Pulmonary artery endothelial cell (primary cell): ENCODE data around the gene PAM16. TPM values are rescaled to one million over a fixed set of nuclear protein-coding genes. Genes with fewer than 3 reads are reported as not detected.
"Not testable (repeated sequence)": the region's sequence is repeated elsewhere in the genome, so short reads cannot be mapped to it uniquely, and the experiment has no call there.

Source experiments
- DNase-seq: peaks from one replicate; pipeline ENCODE4 v3.0.0-alpha.2; 2011; ENCODE audit warnings: low read depth, low spot score
- total RNA-seq: library from RNA; depleted of rRNA; stranded (reverse); fragments of >200 nt; gene quantifications from 2 replicates; pipeline ENCODE4 v1.2.3, GENCODE V29; 2014

Gene PAM16
- total RNA-seq, 1 donor from 2014 or later, result 26.4 TPM

DNA sequence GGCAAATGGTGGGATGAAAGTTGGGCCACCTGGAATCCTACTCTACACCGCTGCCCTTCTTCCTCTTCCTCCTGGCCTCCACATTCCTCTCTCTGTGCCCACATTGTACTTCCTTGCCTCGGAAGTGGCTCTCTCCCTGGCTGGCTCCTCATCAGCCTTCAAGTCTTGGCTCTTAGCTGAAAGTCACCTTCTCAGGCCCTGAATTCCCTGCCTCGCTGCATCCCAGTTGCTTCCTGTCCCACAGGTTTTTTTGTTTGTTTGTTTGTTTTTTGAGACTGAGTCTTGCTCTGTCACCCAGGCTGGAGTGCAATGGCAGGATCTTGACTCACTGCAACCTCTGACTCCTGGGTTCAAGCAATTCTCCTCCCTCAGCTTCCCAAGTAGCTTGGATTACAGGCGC lies 2.6 kb upstream of the PAM16 start:
- no peak for DNase-seq

DNA sequence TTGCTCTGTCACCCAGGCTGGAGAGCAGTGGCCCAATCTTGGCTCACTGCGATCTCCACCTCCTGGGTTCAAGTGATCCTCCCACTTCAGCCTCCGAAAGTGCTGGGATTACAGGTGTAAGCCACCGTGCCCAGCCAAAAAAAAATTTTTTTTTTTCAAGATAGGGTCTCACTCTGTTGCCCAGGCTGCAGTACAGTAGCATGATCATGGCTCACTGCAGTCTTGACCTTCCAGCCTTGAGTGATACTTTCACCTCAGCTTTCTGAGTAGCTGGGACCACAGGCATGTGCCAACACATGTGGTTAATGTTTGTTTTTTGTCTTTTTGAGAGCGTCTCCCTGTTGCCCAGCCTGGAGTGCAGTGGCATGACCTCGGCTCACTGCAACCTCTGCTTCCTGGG lies 1.7 kb upstream of the PAM16 start:
- DNase-seq, result no peak

DNA sequence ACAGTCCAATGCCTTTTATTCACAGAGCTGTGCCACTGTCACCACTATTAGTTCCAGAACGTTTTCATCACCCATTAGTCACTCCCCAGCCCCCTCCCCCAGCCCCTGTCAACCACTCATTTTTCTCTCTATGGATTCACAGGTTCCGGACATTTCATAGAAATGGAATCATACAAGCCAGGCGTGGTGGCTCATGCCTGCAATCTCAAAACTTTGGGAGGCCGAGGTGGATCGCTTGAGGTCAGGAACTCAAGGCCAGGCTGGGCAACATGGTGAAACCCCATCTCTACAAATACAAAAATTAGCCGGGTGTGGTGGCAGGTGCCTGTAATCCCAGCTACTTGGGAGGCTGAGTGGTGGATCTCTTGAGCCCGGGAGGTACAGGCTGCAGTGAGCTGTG lies 759 bp upstream of the PAM16 start:
- DNase-seq, result no peak

DNA sequence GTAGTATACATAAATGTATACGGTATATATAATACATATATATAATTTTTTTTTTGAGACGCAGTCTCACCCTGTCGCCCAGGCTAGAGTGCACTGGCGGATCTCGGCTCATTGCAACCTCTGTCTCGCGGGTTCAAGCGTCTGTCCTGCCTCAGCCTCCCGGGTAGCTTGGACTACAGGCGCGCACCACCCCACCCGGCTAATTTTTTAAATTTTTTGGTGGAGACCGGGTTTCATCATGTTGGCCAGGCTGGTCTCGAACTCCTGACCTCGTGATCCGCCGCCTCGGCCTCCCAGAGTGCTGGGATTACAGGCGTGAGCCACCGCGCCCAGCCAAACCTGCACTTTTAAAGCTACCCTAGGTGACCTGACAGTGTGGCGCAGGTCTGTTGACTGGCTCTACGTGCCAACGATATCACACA lies 745 bp downstream of the PAM16 start:
- no peak for DNase-seq

DNA sequence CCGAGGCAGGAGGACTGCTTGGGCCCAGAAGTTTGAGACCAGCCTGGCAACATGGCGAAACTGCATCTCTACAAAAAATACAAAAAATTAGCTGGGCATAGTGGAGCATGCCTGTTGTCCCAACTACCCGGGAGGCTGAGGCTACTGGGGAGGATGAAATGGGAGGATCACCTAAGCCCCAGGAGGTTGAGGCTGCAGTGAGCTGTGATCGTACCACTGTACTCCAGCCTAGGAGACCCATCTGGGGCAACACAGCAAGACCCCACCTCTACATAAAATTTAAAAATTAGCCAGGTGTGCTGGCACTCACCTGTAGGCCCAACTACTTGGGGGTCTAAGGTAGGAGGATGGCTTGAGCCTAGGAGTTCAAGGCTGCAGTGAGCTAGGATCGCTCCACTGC lies 1.8 kb downstream of the PAM16 start:
- DNase-seq, result no peak

DNA sequence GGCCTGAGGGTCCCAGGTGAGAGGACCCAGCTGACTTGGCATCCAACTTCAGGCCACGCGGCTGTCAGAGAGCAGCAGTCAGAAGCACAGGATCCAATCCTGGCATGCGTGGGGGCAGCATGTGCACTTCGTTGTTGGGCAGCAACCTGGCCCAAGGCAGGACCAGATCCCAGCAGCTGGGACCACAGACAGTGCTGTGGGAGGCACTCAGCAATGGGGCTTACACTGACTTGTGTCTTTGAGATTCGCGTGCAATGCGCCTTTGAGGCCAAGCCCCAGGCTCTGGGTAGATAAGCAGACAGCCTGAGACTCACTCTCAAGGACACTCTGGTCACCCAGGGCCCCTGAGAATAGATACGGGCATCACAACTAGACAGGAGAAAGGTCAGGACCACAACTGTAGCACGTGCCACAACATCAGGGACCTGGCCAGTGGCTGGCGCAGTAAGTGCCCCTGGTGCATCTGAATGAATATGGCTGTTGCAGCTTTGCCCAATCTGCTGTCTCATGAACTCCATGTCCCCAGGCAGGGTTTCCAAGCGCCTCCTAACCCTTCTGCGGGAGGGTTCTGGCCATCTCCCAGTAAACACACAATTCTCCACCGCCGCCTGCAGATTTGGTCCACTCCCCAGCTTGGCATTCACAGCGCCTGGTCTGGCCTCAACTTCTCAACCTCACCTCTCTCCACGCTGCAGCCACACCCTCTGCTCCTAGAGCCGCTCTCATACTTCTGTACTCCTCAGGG lies 3.2 kb downstream of the PAM16 start:
- DNase-seq, result no peak

DNA sequence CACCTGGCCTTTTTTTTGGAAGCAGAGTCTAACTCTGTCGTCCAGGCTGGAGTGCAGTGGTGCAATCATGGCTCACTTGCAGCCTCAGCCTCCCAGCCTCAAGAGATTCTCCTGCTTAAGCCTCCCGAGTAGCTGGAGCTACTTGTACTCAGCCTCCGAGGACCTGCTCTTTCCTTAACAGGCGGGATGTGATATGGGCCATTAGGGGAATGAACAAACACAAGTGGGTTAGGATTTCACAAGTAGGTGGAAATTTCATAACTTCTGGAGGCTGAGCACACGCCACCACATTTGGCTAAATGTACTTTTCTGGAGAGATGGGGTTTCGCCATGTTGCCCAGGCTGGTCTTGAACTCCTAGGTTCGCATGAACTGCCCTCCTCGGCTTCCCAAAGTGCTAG lies 4.1 kb downstream of the PAM16 start:
- DNase-seq, result no peak

DNA sequence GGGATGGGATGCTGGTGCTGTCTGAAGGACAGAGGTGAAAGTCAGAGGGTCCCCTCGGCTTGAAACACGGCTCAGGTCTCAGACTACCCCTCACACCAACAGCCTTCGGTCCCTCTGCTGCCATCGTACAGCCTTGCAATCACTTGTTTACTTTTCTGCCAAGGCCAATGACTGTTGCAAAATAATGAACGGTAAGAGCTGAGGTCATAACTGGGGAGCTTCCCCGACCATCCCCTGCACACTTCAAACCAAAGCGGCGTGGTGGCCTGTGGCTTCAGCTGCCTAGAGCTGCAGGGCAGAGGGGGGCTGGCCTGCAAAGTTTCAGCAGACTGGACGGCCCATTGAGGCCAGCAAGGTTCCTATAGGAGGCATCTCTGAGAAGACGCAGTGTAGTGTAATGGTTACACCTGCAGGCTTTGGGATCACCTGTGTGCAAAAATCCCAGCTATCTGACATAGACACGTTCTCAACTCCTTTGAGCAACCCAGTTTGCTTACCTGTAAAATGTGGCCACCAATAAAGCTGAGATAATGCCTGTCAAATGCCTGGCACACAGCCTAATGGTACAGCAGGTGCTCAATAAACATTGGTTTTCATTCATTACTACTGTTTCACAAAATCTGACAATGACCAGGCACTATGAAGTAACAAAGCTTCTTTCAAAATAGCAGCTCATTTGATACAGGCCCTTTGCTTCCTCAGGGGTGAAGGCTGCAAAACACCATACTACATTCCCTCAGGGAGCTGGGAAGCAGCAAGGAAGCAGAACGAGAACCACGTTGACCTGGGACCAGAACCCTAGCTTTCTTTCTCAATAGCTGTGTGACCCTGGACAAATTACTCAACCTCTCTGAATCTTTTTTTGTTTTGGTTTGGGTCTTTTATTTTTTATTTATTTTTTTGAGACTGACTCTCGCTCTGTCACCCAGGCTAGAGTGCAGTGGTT lies 5.0 kb downstream of the PAM16 start:
- no peak for DNase-seq

DNA sequence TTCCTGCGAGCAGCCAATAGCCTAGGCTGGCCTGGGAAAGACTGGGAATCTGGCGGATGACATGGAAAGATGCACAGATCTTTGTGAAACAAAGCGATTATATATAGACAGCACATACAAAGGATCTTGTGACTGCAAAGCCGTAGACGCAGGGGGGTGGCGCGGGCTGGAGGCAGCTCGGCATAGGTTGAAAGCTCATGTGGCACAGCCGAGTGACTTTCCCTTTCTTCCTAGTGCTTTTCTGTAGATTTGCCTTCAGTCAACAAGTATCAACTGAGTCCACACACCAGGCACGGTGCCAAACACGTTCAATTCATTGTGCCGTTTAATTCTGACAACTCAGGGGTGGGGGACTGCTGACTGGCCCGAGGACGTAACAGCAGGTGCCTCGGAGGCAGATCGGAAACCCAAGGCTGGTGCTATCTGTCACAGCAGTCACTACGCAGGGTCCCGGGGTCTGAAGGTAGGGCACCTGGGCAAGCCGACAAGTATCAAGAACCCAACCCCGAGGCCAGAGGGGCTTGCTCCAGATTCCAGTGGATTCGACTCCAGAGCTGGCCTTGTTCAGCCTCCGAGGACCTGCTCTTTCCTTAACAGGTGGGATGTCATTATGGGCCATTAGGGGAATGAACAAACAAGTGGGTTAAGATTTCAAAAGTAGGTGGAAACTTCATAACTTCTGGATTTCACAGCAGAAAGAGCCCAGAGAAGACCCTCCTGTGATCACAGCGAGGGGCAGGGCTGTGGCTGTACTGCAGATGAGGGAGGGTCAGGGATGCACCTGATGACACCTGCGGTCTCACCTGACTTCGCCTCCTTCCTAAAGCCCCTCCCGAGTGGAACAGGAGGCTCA lies 5.9 kb downstream of the PAM16 start:
- DNase-seq, result no peak

DNA sequence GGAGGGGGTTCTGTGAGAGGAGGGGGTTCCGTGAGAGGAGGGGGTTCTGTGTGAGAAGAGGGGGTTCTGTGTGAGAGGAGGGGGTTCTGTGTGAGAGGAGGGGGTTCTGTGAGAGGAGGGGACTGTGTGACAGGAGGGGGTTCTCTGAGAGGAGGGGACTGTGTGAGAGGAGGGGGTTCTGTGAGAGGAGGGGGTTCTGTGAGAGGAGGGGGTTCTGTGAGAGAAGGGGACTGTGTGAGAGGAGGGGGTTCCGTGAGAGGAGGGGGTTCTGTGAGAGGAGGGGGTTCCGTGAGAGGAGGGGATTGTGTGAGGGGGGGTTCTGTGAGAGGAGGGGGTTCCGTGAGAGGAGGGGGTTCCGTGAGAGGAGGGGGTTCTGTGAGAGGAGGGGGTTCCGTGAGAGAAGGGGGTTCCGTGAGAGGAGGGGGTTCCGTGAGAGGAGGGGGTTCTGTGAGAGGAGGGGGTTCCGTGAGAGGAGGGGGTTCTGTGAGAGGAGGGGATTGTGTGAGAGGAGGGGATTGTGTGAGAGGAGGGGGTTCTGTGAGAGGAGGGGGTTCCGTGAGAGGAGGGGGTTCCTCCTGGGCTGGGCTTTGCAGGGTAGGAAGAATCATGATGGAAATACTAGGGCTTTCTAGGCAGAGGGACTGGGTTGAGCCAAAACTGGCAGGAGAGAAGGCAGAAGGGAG lies 6.7 kb downstream of the PAM16 start:
- not testable (repeated sequence) for DNase-seq

DNA sequence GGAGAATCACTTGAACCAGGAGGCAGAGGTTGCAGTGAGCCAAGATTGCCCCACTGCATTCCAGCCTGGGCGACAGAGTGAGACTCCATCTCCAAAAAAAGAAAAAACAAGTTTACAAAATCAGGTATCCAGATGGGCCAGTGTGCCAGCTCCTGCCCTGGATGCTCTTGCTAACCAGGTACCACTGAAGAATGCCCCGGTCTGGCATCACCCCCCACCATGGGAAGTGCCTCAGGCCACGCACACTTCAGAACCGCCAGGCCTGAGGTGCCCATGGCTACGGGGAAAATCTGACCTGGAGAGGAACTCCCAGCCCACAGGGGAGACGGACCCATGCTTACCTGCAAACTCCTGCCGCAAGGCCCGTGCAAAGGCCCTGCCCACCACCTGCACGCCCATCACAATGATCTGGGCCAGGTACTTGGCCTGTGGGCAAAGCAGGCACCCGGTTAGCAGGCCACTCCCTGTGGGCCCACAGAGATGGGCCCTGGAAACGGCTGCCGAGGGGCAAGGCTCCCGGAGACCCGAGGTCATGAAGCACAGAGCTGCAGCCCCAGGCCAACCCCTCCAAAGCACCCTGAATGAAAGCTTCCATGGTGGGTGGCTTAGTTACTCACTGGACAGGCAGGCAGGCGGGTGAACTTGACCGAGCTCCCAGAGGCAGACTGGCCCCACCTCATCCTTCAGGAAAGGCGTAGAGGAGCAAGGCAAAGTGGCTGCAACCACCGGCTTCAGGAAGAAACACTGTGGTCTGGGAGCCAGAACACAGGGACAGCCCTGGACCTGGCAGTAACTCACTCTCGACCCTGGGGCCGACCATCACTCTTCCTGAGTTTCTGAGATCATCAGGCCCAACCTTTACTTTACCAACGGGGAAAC lies 8.0 kb downstream of the PAM16 start:
- no peak for DNase-seq

DNA sequence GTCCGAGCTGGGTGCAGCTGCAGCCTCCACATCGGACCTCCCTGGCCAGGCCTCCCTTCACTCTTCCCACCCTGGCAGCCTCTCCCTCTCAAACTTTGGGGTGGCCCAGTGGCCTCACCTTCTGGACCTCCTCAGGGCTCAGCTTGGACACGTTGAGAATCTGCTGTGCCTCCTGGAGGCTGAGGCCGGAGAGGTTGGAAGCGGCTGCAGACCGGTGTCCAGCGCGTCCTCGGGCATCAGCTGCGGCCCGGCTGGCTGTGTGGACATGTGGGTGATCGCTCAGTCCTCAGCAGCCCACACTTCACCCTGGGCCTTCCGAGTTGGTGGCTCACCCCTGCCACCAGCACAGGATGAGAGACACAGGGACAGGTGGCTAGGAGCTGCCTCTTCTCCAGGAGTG lies 9.9 kb downstream of the PAM16 start:
- DNase-seq, result no peak

DNA sequence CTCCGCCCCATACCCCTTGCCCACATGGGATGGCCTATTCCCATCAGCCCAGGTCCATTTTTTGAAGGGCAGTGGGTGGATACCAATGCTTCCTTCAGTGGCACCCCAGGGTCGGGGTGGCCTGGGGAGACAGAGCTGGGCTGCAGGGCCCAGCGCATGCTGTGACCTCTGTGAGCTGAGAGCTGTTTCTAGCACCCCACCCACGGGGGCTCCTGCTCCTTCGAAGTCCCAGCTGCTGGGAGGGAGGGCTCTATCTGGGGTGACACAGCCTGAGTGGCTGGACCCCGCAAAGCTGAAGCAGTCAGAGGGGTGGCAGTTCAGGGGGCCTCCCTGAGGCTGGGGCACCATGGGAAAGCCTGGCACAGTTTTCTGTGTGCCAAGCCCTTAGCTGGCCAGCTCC lies 10.7 kb downstream of the PAM16 start:
- no peak for DNase-seq

DNA sequence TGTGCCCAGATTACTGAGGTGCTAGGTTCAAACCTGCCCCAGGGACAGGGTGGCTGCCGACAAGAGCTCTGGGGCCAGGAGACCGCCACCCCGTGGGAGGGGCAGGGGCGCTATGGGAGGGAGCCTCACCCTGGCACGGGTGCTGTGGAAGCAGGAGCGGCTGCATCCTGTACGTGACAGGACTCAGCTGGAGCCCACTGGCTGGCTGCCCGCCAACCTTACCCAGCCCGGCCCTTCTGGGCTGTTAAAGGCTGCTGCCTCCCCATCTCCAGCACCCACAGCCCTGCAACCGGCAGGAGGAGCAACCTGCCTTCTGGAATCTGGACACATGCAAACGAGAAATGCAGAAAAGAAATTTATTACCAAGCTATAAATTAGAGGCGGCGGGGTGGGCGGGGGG lies 11.2 kb downstream of the PAM16 start:
- peak; percentile 27 for DNase-seq

DNA sequence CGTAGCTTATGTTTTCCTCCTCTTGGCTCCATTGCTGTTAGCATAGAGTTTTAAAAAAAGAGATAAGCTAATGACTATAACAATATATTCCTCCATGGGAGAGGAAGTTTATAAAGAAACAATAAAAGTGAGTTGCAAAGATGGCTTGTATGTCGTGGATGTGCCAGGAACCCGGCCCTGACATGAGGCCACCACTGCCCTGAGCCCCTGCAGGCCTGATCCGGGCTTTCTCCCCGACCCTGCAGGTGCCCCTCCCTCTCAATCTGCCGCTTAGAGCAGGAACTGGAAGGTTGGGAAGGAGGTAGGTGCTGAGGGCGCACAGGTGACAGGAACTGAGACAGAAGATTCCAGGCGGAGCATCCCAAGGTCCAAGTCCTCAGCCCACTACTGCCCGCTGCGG lies 11.7 kb downstream of the PAM16 start:
- DNase-seq, result no peak

DNA sequence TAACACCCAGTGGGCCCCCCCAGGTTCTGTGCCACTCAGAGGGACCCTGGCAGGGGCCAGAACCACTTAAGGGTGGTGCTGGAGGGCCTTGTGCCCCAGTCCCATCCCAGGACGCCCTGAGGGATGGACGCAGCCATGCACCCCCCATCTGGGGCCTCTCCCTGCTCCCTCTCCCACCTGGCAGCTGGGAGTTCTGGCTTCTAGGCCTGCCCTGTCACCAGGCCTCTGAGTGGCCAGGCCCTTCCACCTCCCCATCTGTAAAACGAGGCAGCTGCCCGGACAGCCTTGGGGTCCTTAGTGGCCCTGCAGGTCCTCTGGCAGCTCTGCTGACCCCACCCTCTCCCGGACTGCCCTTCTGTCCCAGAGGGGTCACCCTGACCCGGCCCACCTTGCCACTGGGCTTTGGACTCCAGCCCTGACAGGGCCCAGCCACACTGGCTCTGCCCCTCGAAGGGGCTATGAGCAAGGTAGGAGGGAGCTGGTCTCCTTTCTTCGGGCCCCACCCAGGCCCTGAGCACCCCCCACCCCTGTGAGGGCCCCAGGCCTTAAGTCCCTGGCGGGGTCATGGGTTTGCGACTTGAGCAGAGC lies 12.3 kb downstream of the PAM16 start:
- no peak for DNase-seq

DNA sequence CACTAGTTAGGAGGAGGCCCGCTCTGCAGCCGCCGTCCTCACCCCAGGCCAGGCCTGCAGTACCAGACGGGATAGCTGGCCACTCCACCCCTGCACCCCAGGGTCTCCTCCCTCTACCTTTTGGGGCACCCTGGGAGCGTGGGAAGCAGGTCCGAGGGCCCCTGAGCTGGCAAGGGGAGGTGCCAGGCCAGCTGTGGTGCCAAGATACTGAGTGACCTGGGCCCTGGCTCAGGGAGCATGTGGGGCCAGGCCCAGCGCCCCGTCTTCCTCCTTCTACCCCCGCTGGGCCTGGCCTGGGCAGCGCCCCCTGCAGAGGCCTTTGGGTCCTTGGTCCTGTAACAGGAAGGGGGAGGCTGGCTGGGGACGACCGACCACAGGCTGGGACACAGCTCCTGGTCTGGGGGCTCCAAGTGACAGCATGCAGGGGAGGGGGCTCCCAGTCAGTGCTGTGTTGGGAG lies 13.0 kb downstream of the PAM16 start:
- DNase-seq, result no peak

DNA sequence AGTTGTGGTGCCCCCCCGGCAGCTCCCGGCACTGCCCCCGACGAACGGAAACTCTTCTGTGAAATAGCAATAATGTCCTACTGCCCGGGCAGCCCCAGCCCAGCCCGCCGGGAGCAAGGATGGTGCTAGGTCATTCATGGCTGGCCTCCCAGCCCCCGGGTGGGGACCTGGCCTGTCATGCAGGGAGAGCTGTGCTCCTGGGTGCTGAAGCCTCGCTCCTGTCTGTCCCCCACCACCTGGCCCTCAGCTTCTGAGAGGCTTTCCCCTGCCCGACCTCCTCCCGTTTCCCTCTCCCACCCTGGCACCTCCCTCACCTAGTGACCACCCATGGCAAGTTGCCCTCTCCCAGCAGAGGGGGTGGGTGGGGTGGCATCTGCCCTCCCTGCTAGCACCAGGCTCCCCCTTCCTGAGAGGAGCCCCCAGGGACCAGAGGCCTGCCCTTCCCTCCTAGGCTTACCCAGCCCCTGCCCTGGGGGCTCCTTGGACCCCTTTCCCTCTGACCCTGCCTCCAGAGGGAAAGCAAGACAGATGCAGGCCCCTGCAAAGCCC lies 13.5 kb downstream of the PAM16 start:
- DNase-seq, result no peak
